ENCODE data around the gene KIAA1217. TPM values are rescaled to one million over a fixed set of nuclear protein-coding genes. Genes with fewer than 3 reads are reported as not detected.
A peak's percentile ranks its signal among the peaks of the same experiment; 100 is the strongest.

The KIAA1217 gene
- 10 to 100 TPM; 69.2 to 78.4 TPM for total RNA-seq
- long read RNA-seq, partial matches to known transcripts, result 3 of 11 reads
- long read RNA-seq, other reads (novel, unspliced or antisense), result 8 of 11 reads

GRCh38 chr10:24208661-24209431 is at the start of gene KIAA1217:
TSS of gene KIAA1217 (plus strand) at chr10:24209138. CDS start at chr10:24209194, 56 bp downstream.
- peak; percentile 71 for ATAC-seq
- intact Hi-C loops (cut with DNase I, micrococcal nuclease), result no loop called here

GRCh38 chr10:24162206-24162985 is 46.5 kb upstream of the KIAA1217 start:
- ATAC-seq (no peak), DNase-seq (no peak)
- intact Hi-C loops (cut with DNase I, micrococcal nuclease), result no loop called here

More at GRCh38 chr10:24208661-24209431, at the start of gene KIAA1217:
- DNase-seq, result peak; percentile 63

- intact Hi-C loops (cut with DNase I, micrococcal nuclease), result no loop called here
- DNase-seq, result no peak
- ATAC-seq, result no peak
Measured at GRCh38 chr10:24163485-24163884, 45.5 kb upstream of the KIAA1217 start.

- ATAC-seq (no peak), DNase-seq (no peak)
- intact Hi-C loops (cut with DNase I, micrococcal nuclease), result no loop called here
Measured at GRCh38 chr10:24168258-24169170, 40.4 kb upstream of the KIAA1217 start.

GRCh38 chr10:24170199-24170598 is 38.7 kb upstream of the KIAA1217 start:
- DNase-seq, result no peak
- ATAC-seq, result no peak
- intact Hi-C loops (cut with DNase I, micrococcal nuclease), result no loop called here

- intact Hi-C loops (cut with DNase I, micrococcal nuclease), result no loop called here
- ATAC-seq, result no peak
- no peak for DNase-seq
Measured at GRCh38 chr10:24172909-24173308, 36.0 kb upstream of the KIAA1217 start.

- DNase-seq (no peak), ATAC-seq (no peak)
- intact Hi-C loops (cut with DNase I, micrococcal nuclease), result no loop called here
Measured at GRCh38 chr10:24174014-24174413, 34.9 kb upstream of the KIAA1217 start.

- intact Hi-C loops (cut with DNase I, micrococcal nuclease), result no loop called here
- ATAC-seq, result no peak
- no peak for DNase-seq
Measured at GRCh38 chr10:24176658-24177057, 32.3 kb upstream of the KIAA1217 start.

- ATAC-seq, result no peak
- intact Hi-C loops (cut with DNase I, micrococcal nuclease), result no loop called here
- no peak for DNase-seq
Measured at GRCh38 chr10:24177636-24178035, 31.3 kb upstream of the KIAA1217 start.

- ATAC-seq, result no peak
- DNase-seq, result no peak
- intact Hi-C loops (cut with DNase I, micrococcal nuclease), result no loop called here
Measured at GRCh38 chr10:24180891-24181290, 28.0 kb upstream of the KIAA1217 start.

- ATAC-seq (no peak), DNase-seq (no peak)
- intact Hi-C loops (cut with DNase I, micrococcal nuclease), result no loop called here
Measured at GRCh38 chr10:24184455-24184854, 24.5 kb upstream of the KIAA1217 start.

- DNase-seq (no peak), ATAC-seq (no peak)
- intact Hi-C loops (cut with DNase I, micrococcal nuclease), result loop anchor here in 1 of 2 donors (10.0 kb wide), 1 partner anchor 879 kb away; no protein-coding TSS in a partner anchor
Measured at GRCh38 chr10:24193330-24193729, 15.6 kb upstream of the KIAA1217 start.

- intact Hi-C loops (cut with DNase I, micrococcal nuclease), result loop anchor here in 1 of 2 donors (2.0 to 10.0 kb wide), 2 partner anchors 202 to 882 kb away; no protein-coding TSS in a partner anchor
- DNase-seq, result no peak
- no peak for ATAC-seq
Measured at GRCh38 chr10:24197263-24197662, 11.7 kb upstream of the KIAA1217 start.

- peak in 1 of 2 donors; percentile 8 for DNase-seq
- intact Hi-C loops (cut with DNase I, micrococcal nuclease), result no loop called here
- peak; percentile 62 for ATAC-seq
Measured at GRCh38 chr10:24201503-24202180, 7.3 kb upstream of the KIAA1217 start.

- intact Hi-C loops (cut with DNase I, micrococcal nuclease), result no loop called here
- DNase-seq, result peak; percentile 16 to 60
- peak; percentile 86 for ATAC-seq
Measured at GRCh38 chr10:24202181-24202570, 6.8 kb upstream of the KIAA1217 start.

- no peak for ATAC-seq
- no peak for DNase-seq
- intact Hi-C loops (cut with DNase I, micrococcal nuclease), result no loop called here
Measured at GRCh38 chr10:24205821-24206220, 3.1 kb upstream of the KIAA1217 start.

- ATAC-seq (no peak), DNase-seq (no peak)
- intact Hi-C loops (cut with DNase I, micrococcal nuclease), result no loop called here
Measured at GRCh38 chr10:24206334-24206733, 2.6 kb upstream of the KIAA1217 start.

GRCh38 chr10:24206926-24207325 is 2.0 kb upstream of the KIAA1217 start:
- no peak for DNase-seq
- intact Hi-C loops (cut with DNase I, micrococcal nuclease), result no loop called here
- no peak for ATAC-seq
